PC-3 (cell line): ENCODE data around the gene SARDH. TPM values are rescaled to one million over a fixed set of nuclear protein-coding genes. Genes with fewer than 3 reads are reported as not detected.

ENCODE experiments used
- ATAC-seq: fragments of 200-7000 bp; cut with Tn5 transposase; 2 replicates; pipeline ENCODE4 v1.9.1; 2020; ENCODE audit warnings: mild to moderate bottlenecking, moderate library complexity
- BruUV-seq: library from RNA; stranded (reverse); fragments of 400-500 nt; replicated peaks from 2 replicates; lab custom pipeline; 2021; lab: Mats Ljungman, UMichigan
- CTCF ChIA-PET: fragments of 300-600 bp; sonication (Branson Sonifier 250); formaldehyde crosslinking; loops from one replicate; lab custom pipeline; 2022; ENCODE audit warnings: antibody characterized with exemption; lab: Charles Lee
- POLR2A ChIA-PET: fragments of 300-600 bp; sonication (Branson Sonifier 250); formaldehyde crosslinking; loops from one replicate; lab custom pipeline; 2022; ENCODE audit warnings: antibody characterized with exemption; ENCODE audit not compliant: unreplicated experiment; lab: Charles Lee
- DNase-seq: peaks from one replicate; pipeline ENCODE4 v3.0.0-alpha.2; 2015
- H2AFZ ChIP-seq: fragments of 300-600 bp; sonication (generic); 2 replicates; pipeline ENCODE4 v1.6.0; 2016; ENCODE audit warnings: antibody characterized with exemption, low read length
- H3F3A ChIP-seq: fragments of 300-600 bp; sonication (generic); one replicate; pipeline ENCODE4 v1.6.0; 2017; ENCODE audit warnings: antibody characterized with exemption, low read length, control low read depth, mild to moderate bottlenecking; ENCODE audit not compliant: unreplicated experiment
- H3K27ac ChIP-seq: fragments of 300-600 bp; sonication (generic); 2 replicates; pipeline ENCODE4 v1.5.1; 2016; ENCODE audit warnings: mild to moderate bottlenecking, low read length
- H3K27me3 ChIP-seq: fragments of 300-600 bp; sonication (generic); 2 replicates; pipeline ENCODE4 v1.6.1; 2016; ENCODE audit warnings: low read length, mixed read lengths
- H3K36me3 ChIP-seq: fragments of 300-600 bp; sonication (generic); 2 replicates; pipeline ENCODE4 v1.6.1; 2016; ENCODE audit warnings: low read depth, mixed run types, low read length, mixed read lengths
- H3K4me1 ChIP-seq: fragments of 300-600 bp; sonication (generic); 2 replicates; pipeline ENCODE4 v1.5.1; 2016; ENCODE audit warnings: low read length; ENCODE audit not compliant: insufficient read depth
- H3K4me2 ChIP-seq: fragments of 300-600 bp; sonication (generic); 2 replicates; pipeline ENCODE4 v1.6.0; 2016; ENCODE audit warnings: low read length
- H3K4me3 ChIP-seq: fragments of 300-600 bp; sonication (generic); 2 replicates; pipeline ENCODE4 v1.5.1; 2016; ENCODE audit warnings: mild to moderate bottlenecking, low read length, mixed read lengths
- H3K79me2 ChIP-seq: fragments of 300-600 bp; sonication (generic); 2 replicates; pipeline ENCODE4 v1.6.1; 2017; ENCODE audit warnings: low read length, mixed read lengths
- H3K9ac ChIP-seq: fragments of 300-600 bp; sonication (generic); 2 replicates; pipeline ENCODE4 v1.6.0; 2016; ENCODE audit warnings: mild to moderate bottlenecking, low read length
- H3K9me2 ChIP-seq: fragments of 300-600 bp; sonication (generic); replicated peaks from 2 replicates; pipeline ENCODE4 v1.6.1; 2016; ENCODE audit warnings: mixed run types, low read length, mixed read lengths
- H3K9me3 ChIP-seq: fragments of 300-600 bp; sonication (generic); 2 replicates; pipeline ENCODE4 v1.6.1; 2016; ENCODE audit warnings: low read length, mixed read lengths
- H4K20me1 ChIP-seq: fragments of 300-600 bp; sonication (generic); 2 replicates; pipeline ENCODE4 v1.6.1; 2016; ENCODE audit warnings: low read length, mixed read lengths
- EZH2 ChIP-seq: fragments of 300-600 bp; sonication (generic); IDR thresholded peaks from one replicate; pipeline ENCODE4 v1.6.1; 2017; ENCODE audit warnings: antibody characterized with exemption, mild to moderate bottlenecking, low read length; ENCODE audit not compliant: unreplicated experiment
- EZH2phosphoT487 ChIP-seq: fragments of 300-600 bp; sonication (generic); IDR thresholded peaks from 2 replicates; pipeline ENCODE4 v1.6.1; 2018; ENCODE audit warnings: mild to moderate bottlenecking, antibody characterized with exemption, low read length, borderline replicate concordance
- intact Hi-C: fragments of 100-400 bp; cut with micrococcal nuclease; formaldehyde crosslinking; loops from 2 replicates; pipeline ENCODE4 v1.9.0; 2023
- total RNA-seq: library from RNA; depleted of rRNA; stranded (reverse); fragments of >200 nt; gene quantifications from 2 replicates; pipeline ENCODE4 v1.2.3, GENCODE V29; 2014
- TF ChIP-seq, protein P1 (sequence below): fragments of 300-600 bp; sonication (generic); conservative IDR thresholded peaks from 2 replicates; pipeline ENCODE4 v1.5.1; 2017; ENCODE audit warnings: antibody characterized with exemption, low read depth, mild to moderate bottlenecking, low read length

Gene SARDH
- total RNA-seq, 1 experiment from 2014 or later, result 3.4 TPM

DNA sequence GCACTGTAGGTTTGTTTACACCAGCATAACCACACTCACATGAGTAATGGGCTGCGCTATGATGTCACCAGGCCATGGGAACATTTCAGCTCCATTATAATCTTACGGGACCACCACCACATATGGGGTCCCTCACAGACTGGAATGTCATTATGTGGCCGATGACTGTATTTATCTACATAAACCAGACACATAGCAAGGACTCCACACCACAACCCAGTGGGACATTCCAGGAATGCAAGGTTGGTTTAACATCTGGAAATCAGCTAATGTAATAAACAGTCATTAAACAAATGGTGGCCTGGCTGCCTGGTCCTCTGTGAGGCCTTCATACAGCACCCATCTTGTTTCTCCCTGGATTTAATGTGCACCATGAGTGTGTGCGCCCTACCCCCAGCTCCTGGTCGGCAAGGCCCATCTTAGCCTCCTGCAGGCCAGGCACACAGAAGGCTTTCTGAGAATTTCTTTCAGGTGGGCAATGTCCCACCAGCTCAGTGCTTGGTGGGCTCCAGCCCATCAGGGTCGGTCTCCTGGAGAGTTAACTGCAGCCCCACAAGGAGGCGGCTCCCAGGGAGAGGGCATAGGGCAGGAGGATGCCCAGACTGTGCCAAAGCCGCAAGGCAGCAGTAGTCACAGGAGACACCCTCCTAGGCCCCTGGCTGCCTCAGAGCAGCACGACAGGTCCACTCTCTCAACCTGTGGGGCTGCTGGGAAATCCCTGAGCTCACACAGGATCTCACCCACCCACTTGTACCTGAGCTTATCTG lies 35.9 kb upstream of the SARDH start:
- CTCF ChIA-PET, result interaction anchor here (0.6 kb wide), 1 partner anchor 139 kb away, joined by 4 read pairs; no protein-coding TSS in a partner anchor
- POLR2A ChIA-PET, result no interaction called here
- H3K9me3 ChIP-seq, result no peaks in the 10 kb centered on the region

DNA sequence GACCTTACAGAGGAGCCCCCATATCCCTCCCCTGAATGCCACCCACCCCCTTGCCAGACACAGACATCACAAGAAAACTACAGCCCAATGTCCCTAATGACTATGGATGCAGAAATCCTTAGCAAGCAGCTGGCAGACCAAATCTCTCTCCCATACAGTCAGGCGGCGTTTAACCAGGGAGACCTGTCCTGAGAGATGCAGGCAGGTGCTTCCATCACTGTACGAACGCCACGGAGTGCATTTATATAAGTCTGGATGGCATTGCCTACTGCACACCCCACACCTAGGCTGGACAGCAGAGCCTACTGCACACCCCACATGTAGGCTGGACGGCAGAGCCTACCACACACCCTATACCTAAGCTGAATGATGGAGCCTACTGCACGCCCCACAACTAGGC lies 34.4 kb upstream of the SARDH start:
- Histone ChIP-seq H3K9me3 (no peaks in the 10 kb centered on the region), H3K79me2 (no peaks in the 10 kb centered on the region), H3K9me2 (no peaks in the 10 kb centered on the region), H4K20me1 (no peaks in the 10 kb centered on the region), H2AFZ (no peak overlapping the region), H3K4me2 (no peak overlapping the region), H3K27me3 (no peaks in the 10 kb centered on the region), H3K36me3 (peaks cover 7% of the 10 kb centered on the region; the same call in 1 of the 2 replicates), H3K9ac (no peak overlapping the region), H3K27ac (no peak overlapping the region), H3K4me1 (no peaks in the 10 kb centered on the region), H3F3A (no peaks in the 10 kb centered on the region), H3K4me3 (no peak overlapping the region)
- DNase-seq (no peak), ATAC-seq (no peak)
- CTCF ChIA-PET, result no interaction called here
- POLR2A ChIA-PET, result no interaction called here
- intact Hi-C loops, result no loop called here
- BruUV-seq, result no TSS peak
- no peak for TF ChIP-seq EZH2phosphoT487
- TF ChIP-seq EZH2, result no peak
- TF ChIP-seq, protein P1, sequence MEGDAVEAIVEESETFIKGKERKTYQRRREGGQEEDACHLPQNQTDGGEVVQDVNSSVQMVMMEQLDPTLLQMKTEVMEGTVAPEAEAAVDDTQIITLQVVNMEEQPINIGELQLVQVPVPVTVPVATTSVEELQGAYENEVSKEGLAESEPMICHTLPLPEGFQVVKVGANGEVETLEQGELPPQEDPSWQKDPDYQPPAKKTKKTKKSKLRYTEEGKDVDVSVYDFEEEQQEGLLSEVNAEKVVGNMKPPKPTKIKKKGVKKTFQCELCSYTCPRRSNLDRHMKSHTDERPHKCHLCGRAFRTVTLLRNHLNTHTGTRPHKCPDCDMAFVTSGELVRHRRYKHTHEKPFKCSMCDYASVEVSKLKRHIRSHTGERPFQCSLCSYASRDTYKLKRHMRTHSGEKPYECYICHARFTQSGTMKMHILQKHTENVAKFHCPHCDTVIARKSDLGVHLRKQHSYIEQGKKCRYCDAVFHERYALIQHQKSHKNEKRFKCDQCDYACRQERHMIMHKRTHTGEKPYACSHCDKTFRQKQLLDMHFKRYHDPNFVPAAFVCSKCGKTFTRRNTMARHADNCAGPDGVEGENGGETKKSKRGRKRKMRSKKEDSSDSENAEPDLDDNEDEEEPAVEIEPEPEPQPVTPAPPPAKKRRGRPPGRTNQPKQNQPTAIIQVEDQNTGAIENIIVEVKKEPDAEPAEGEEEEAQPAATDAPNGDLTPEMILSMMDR, result no peak

More for the DNA sequence above, 35.9 kb upstream of the SARDH start:
- Histone ChIP-seq H3K9me2 (no peaks in the 10 kb centered on the region), H2AFZ (no peak overlapping the region), H3K4me2 (no peak overlapping the region), H4K20me1 (no peaks in the 10 kb centered on the region), H3K9ac (no peak overlapping the region), H3K27ac (no peak overlapping the region), H3F3A (no peaks in the 10 kb centered on the region), H3K27me3 (no peaks in the 10 kb centered on the region), H3K4me3 (no peak overlapping the region), H3K79me2 (no peaks in the 10 kb centered on the region), H3K4me1 (no peaks in the 10 kb centered on the region), H3K36me3 (no peaks in the 10 kb centered on the region)
- DNase-seq (no peak), ATAC-seq (no peak)
- TF ChIP-seq, protein P1, result no peak
- TF ChIP-seq EZH2phosphoT487, result no peak
- TF ChIP-seq EZH2, result no peak
- intact Hi-C loops, result no loop called here
- BruUV-seq, result no TSS peak
